Measurements from ENCODE around the gene TROAP. TPM values are rescaled to one million over a fixed set of nuclear protein-coding genes. Genes with fewer than 3 reads are reported as not detected.
A peak's percentile ranks its signal among the peaks of the same experiment; 100 is the strongest.

Gene TROAP
- total RNA-seq, 3 donors from 2014 or later (not counting 1 experiment from before 2014, with no cell fraction given) = 0.58 to 3.0 (median 2.2) TPM

GRCh38 chr12:49362077-49362476 is 39.0 kb downstream of the TROAP start:
- Histone ChIP-seq H3K4me1 (ENCODE audit: control insufficient read depth, insufficient read depth, low read length) (peaks cover 8% of the 10 kb centered on the region), H3K4me3 (ENCODE audit: low read length) (no peak overlapping the region), H3K9me3 (ENCODE audit: control insufficient read depth, insufficient read depth, low read length) (no peaks in the 10 kb centered on the region), H3K27me3 (ENCODE audit: control insufficient read depth, insufficient read depth, low read length) (no peaks in the 10 kb centered on the region), H3K36me3 (ENCODE audit: control insufficient read depth, insufficient read depth, low read length) (no peaks in the 10 kb centered on the region), H3K27ac (ENCODE audit: low read length) (no peak overlapping the region)
- WGBS (ENCODE audit: insufficient coverage) = 100% methylated on average over 1 of the region's 1 CpG
- H3K4me1 Mint-ChIP-seq = peaks cover 13% of the 10 kb centered on the region in 2 donors
- H3K9me3 Mint-ChIP-seq = no peaks in the 10 kb centered on the region
- no peak overlapping the region for H3K27ac Mint-ChIP-seq
- H3K36me3 Mint-ChIP-seq = no peaks in the 10 kb centered on the region
- DNase-seq = no peak
- intact Hi-C loops (cut with micrococcal nuclease) = no loop called here
- no peak for ATAC-seq
- H3K4me3 Mint-ChIP-seq = no peak overlapping the region
- H3K27me3 Mint-ChIP-seq (ENCODE audit: low read depth in 2 of 2) = peaks cover 12 to 18% of the 10 kb centered on the region in 2 donors
- no peak for TF ChIP-seq CTCF (IDR thresholded peaks at IDR 0.05)

- Histone ChIP-seq H3K27ac (ENCODE audit: low read length) (no peak overlapping the region), H3K4me1 (ENCODE audit: control insufficient read depth, insufficient read depth, low read length) (peaks cover 13% of the 10 kb centered on the region), H3K9me3 (ENCODE audit: control insufficient read depth, insufficient read depth, low read length) (no peaks in the 10 kb centered on the region), H3K27me3 (ENCODE audit: control insufficient read depth, insufficient read depth, low read length) (no peaks in the 10 kb centered on the region), H3K36me3 (ENCODE audit: control insufficient read depth, insufficient read depth, low read length) (no peaks in the 10 kb centered on the region), H3K4me3 (ENCODE audit: low read length) (no peak overlapping the region)
- intact Hi-C loops (cut with micrococcal nuclease) = no loop called here
- TF ChIP-seq CTCF (IDR thresholded peaks at IDR 0.05) = no peak
- no CpG with 5 or more reads among the region's 1 CpG for WGBS (ENCODE audit: insufficient coverage)
- Mint-ChIP-seq H3K4me1 (peaks cover 19 to 26% of the 10 kb centered on the region in 2 donors), H3K27ac (no peak overlapping the region), H3K36me3 (no peaks in the 10 kb centered on the region), H3K27me3 (ENCODE audit: low read depth in 2 of 2) (peaks cover 0 to 6% of the 10 kb centered on the region in 2 donors), H3K4me3 (no peak overlapping the region), H3K9me3 (no peaks in the 10 kb centered on the region)
- ATAC-seq = no peak
- no peak for DNase-seq
Measured at GRCh38 chr12:49364989-49365388, 41.9 kb downstream of the TROAP start.

GRCh38 chr12:49365542-49365941 is 42.5 kb downstream of the TROAP start:
- WGBS (ENCODE audit: insufficient coverage) = 59% methylated on average over 5 of the region's 5 CpGs

More at GRCh38 chr12:49365542-49365941, 42.5 kb downstream of the TROAP start:
- H3K4me3 Mint-ChIP-seq = peak overlapping the region; percentile 84
- ATAC-seq (no peak), DNase-seq (no peak)
- H3K36me3 ChIP-seq (ENCODE audit: control insufficient read depth, insufficient read depth, low read length) = no peaks in the 10 kb centered on the region
- H3K4me3 ChIP-seq (ENCODE audit: low read length) = no peak overlapping the region
- H3K9me3 ChIP-seq (ENCODE audit: control insufficient read depth, insufficient read depth, low read length) = no peaks in the 10 kb centered on the region
- no peaks in the 10 kb centered on the region for H3K9me3 Mint-ChIP-seq
- intact Hi-C loops (cut with micrococcal nuclease) = no loop called here
- no peak for TF ChIP-seq CTCF (IDR thresholded peaks at IDR 0.05)
- H3K27me3 Mint-ChIP-seq (ENCODE audit: low read depth in 2 of 2) = peaks cover 0 to 6% of the 10 kb centered on the region in 2 donors
- no peaks in the 10 kb centered on the region for H3K27me3 ChIP-seq (ENCODE audit: control insufficient read depth, insufficient read depth, low read length)
- no peaks in the 10 kb centered on the region for H3K36me3 Mint-ChIP-seq
- H3K27ac ChIP-seq (ENCODE audit: low read length) = no peak overlapping the region
- peaks cover 19 to 26% of the 10 kb centered on the region in 2 donors for H3K4me1 Mint-ChIP-seq
- peak overlapping the region; percentile 78 to 91 for H3K27ac Mint-ChIP-seq
- peaks cover 13% of the 10 kb centered on the region for H3K4me1 ChIP-seq (ENCODE audit: control insufficient read depth, insufficient read depth, low read length)

All from natural killer cell (primary cell).